Endothelial cell of umbilical vein (primary cell): ENCODE results near the gene MCCD1. TPM values are rescaled to one million over a fixed set of nuclear protein-coding genes. Genes with fewer than 3 reads are reported as not detected.

ENCODE experiments used
- BruUV-seq: library from RNA; stranded (reverse); fragments of 400-500 nt; replicated peaks from 2 replicates; lab custom pipeline; 2021; lab: Mats Ljungman, UMichigan
- CTCF ChIA-PET: fragments of 300-600, 350-600 bp; sonication (Branson Sonifier 250); formaldehyde crosslinking; loops from one replicate; lab custom pipeline; 2021; ENCODE audit warnings: antibody characterized with exemption, inconsistent platforms; lab: Charles Lee
- POLR2A ChIA-PET: fragments of 300-600, 350-600 bp; sonication (Branson Sonifier 250); formaldehyde crosslinking; loops from one replicate; lab custom pipeline; 2021; ENCODE audit warnings: antibody characterized with exemption, inconsistent platforms; lab: Charles Lee
- DNase-seq: peaks from one replicate; pipeline ENCODE4 v3.0.0-alpha.2; 2011; ENCODE audit warnings: low read depth, low spot score
- FAIRE-seq: peaks from 2 replicates; lab custom pipeline; 2011; peaks lifted over from hg19 to GRCh38; lab: Jason Lieb, UNC
- H2AFZ ChIP-seq: 2 replicates; pipeline ENCODE4 v1.6.0; 2012; ENCODE audit warnings: low read depth, low read length, control low read depth, inconsistent platforms
- H3K27ac ChIP-seq: 2 replicates; pipeline ENCODE4 v1.5.1; 2011; ENCODE audit warnings: low read depth, mild to moderate bottlenecking, control low read depth, low read length, moderate library complexity; ENCODE audit not compliant: insufficient read depth
- H3K27me3 ChIP-seq, 2 experiments: 2 replicates each; pipeline versions ENCODE4 v1.6.0 to v1.6.1; 2011; ENCODE audit warnings: low read length in 2 of 2, mixed read lengths in 1 of 2; ENCODE audit not compliant: control insufficient read depth in 2 of 2, insufficient read depth in 2 of 2
- H3K36me3 ChIP-seq, 2 experiments: 2 replicates in 1 of 2; 3 replicates in 1 of 2; pipeline ENCODE4 v1.5.1; 2011; ENCODE audit warnings: low read length in 2 of 2, mild to moderate bottlenecking in 1 of 2, moderate library complexity in 1 of 2; ENCODE audit not compliant: control insufficient read depth in 2 of 2, insufficient read depth in 2 of 2; ENCODE audit errors: extremely low read depth in 1 of 2
- H3K4me1 ChIP-seq: 3 replicates; pipeline ENCODE4 v1.5.1; 2011; ENCODE audit warnings: mild to moderate bottlenecking, low read length; ENCODE audit not compliant: control insufficient read depth, insufficient read depth; ENCODE audit errors: extremely low read depth
- H3K4me2 ChIP-seq: 2 replicates; pipeline ENCODE4 v1.6.1; 2011; ENCODE audit warnings: low read length, control low read depth, mixed read lengths; ENCODE audit not compliant: insufficient read depth
- H3K4me3 ChIP-seq, 3 experiments: fragments of 200-600 bp in 1 of 3; sonication (generic), shearing (Covaris generic) in 1 of 3; replicated peaks in 1 of 3; 2 replicates each; pipeline ENCODE4 v1.5.1; 2011 to 2016; ENCODE audit warnings: control low read depth in 3 of 3, low read length in 3 of 3, mild to moderate bottlenecking in 2 of 3, inconsistent platforms in 1 of 3, low read depth in 1 of 3, moderate library complexity in 1 of 3; ENCODE audit not compliant: insufficient read depth in 1 of 3
- H3K79me2 ChIP-seq: 2 replicates; pipeline ENCODE4 v1.6.0; 2012; ENCODE audit warnings: low read length, inconsistent platforms; ENCODE audit not compliant: control insufficient read depth, insufficient read depth
- H3K9ac ChIP-seq: replicated peaks from 2 replicates; pipeline ENCODE3; 2011; ENCODE audit warnings: low read length, control low read depth; ENCODE audit not compliant: insufficient read depth; ENCODE audit errors: extremely low read depth
- H3K9me1 ChIP-seq: replicated peaks from 3 replicates; pipeline ENCODE4 v1.6.0; 2011; ENCODE audit warnings: mild to moderate bottlenecking, low read length; ENCODE audit not compliant: control insufficient read depth, insufficient read depth; ENCODE audit errors: extremely low read depth
- H3K9me3 ChIP-seq: replicated peaks from 2 replicates; pipeline ENCODE4 v1.5.1; 2012; ENCODE audit warnings: low read length, inconsistent platforms; ENCODE audit not compliant: control insufficient read depth, insufficient read depth
- H4K20me1 ChIP-seq: replicated peaks from 2 replicates; pipeline ENCODE3; 2011; ENCODE audit warnings: mild to moderate bottlenecking, low read length; ENCODE audit not compliant: control insufficient read depth, insufficient read depth; ENCODE audit errors: extremely low read depth
- CTCF ChIP-seq, 2 donors: IDR thresholded peaks; 1 replicate in 1 of 2; 2 replicates in 1 of 2; pipeline ENCODE4 v1.5.1; 2011; ENCODE audit warnings: low read length in 2 of 2, mild to moderate bottlenecking in 2 of 2, moderate library complexity in 2 of 2, control low read depth in 1 of 2, inconsistent platforms in 1 of 2, low read depth in 1 of 2; ENCODE audit not compliant: insufficient read depth in 1 of 2; ENCODE audit errors: extremely low read depth in 1 of 2
- EZH2 ChIP-seq: IDR thresholded peaks from 2 replicates; pipeline ENCODE4 v1.6.1; 2012; ENCODE audit warnings: borderline replicate concordance, low read depth, mild to moderate bottlenecking, moderate library complexity, low read length, inconsistent platforms; ENCODE audit not compliant: severe bottlenecking
- FOS ChIP-seq: IDR thresholded peaks from 2 replicates; pipeline ENCODE4 v1.6.1; 2011; ENCODE audit warnings: mild to moderate bottlenecking, low read length, moderate library complexity, borderline replicate concordance; ENCODE audit not compliant: insufficient read depth
- GATA2 ChIP-seq: IDR thresholded peaks from 2 replicates; pipeline ENCODE4 v1.7.0; 2011; ENCODE audit warnings: low read depth, mild to moderate bottlenecking, moderate library complexity, mixed read lengths, low read length; ENCODE audit not compliant: insufficient read length, insufficient read depth
- JUN ChIP-seq: IDR thresholded peaks from 2 replicates; pipeline ENCODE4 v1.6.1; 2011; ENCODE audit warnings: borderline replicate concordance, low read depth; ENCODE audit not compliant: insufficient read length, insufficient read depth
- MAX ChIP-seq: IDR thresholded peaks from 2 replicates; pipeline ENCODE4 v1.6.1; 2011; ENCODE audit not compliant: insufficient read depth, insufficient read length
- MYC ChIP-seq: IDR thresholded peaks from one replicate; pipeline ENCODE4 v1.6.1; 2011; ENCODE audit warnings: mild to moderate bottlenecking, low read depth, low read length
- POLR2A ChIP-seq: IDR thresholded peaks from 2 replicates; pipeline ENCODE4 v1.6.1; 2012; ENCODE audit warnings: low read depth, mild to moderate bottlenecking, control low read depth, low read length
- POLR2AphosphoS5 ChIP-seq: IDR thresholded peaks from 2 replicates; pipeline ENCODE4 v1.6.1; 2012; ENCODE audit warnings: low read depth, mild to moderate bottlenecking, control low read depth, low read length, moderate library complexity; ENCODE audit not compliant: insufficient read depth
- dilution Hi-C: fragments of 300-500 bp; cut with MboI; formaldehyde crosslinking; loops from one replicate; pipeline ENCODE4 v1.15.0; 2019; ENCODE audit warnings: low sequenced_read_pairs; ENCODE audit not compliant: extremely low pct_ligation_motif_present
- intact Hi-C: fragments of 100-400 bp; cut with micrococcal nuclease; formaldehyde crosslinking; loops from one replicate; pipeline ENCODE4 v1.10.0; 2022
- polyA plus RNA-seq, 4 experiments: library from polyadenylated mRNA; depleted of rRNA in 3 of 4; stranded (reverse) in 3 of 4; unstranded in 1 of 4; fragments of >200 nt; gene quantifications; 2 replicates each; pipeline versions ENCODE4 v1.2.1 to v1.2.3, GENCODE V29; 2011 to 2012; ENCODE audit warnings: missing spikeins in 1 of 4
- total RNA-seq: library from RNA; stranded (reverse); gene quantifications from 2 replicates; pipeline ENCODE4 v1.2.3, GENCODE V29; 2021

MCCD1 gene
- total and polyA plus RNA-seq, 2 donors (not counting 3 experiments of a cell fraction or from before 2014, with no cell fraction given), result not detected

GRCh38 chr6:31525553-31525931, 3.2 kb upstream of the MCCD1 start:
- POLR2A ChIA-PET, result no interaction called here
- Histone ChIP-seq H3K9me1 (no peaks in the 10 kb centered on the region), H4K20me1 (no peaks in the 10 kb centered on the region), H3K27ac (peak overlapping the region; percentile 98), H3K27me3 (no peaks in the 10 kb centered on the region), H3K4me3 (no peak overlapping the region), H3K4me2 (peak overlapping the region; percentile 68), H3K9ac (peak overlapping the region; percentile 62), H3K79me2 (no peaks in the 10 kb centered on the region), H3K36me3 (peaks cover 2 to 6% of the 10 kb centered on the region in 2 experiments), H3K9me3 (no peaks in the 10 kb centered on the region), H2AFZ (peak overlapping the region; percentile 40), H3K4me1 (peaks cover 24% of the 10 kb centered on the region)
- FAIRE-seq (no peak), DNase-seq (no peak)
- TF ChIP-seq MAX (no peak), JUN (peak; percentile 29), FOS (peak; percentile 9)
- dilution Hi-C loops, result no loop called here
- intact Hi-C loops, result no loop called here
- BruUV-seq, result no TSS peak
- CTCF ChIA-PET, result interaction anchor here (1.1 to 5.4 kb wide), 4 partner anchors 9 to 32 kb away, joined by 3 to 29 read pairs (median 4); no protein-coding TSS in a partner anchor

- ChIA-PET POLR2A (no interaction called here), CTCF (interaction anchor here (1.1 to 5.4 kb wide), 4 partner anchors 9 to 32 kb away, joined by 3 to 29 read pairs (median 4); no protein-coding TSS in a partner anchor)
- H3K9me3 ChIP-seq, result no peaks in the 10 kb centered on the region
- DNase-seq (peak; percentile 80), FAIRE-seq (peak; percentile 98)
- peaks cover 24% of the 10 kb centered on the region for H3K4me1 ChIP-seq
- H3K9me1 ChIP-seq, result no peaks in the 10 kb centered on the region
- H3K9ac ChIP-seq, result peak overlapping the region; percentile 62
- H3K4me3 ChIP-seq, result no peak overlapping the region
- no peaks in the 10 kb centered on the region for H4K20me1 ChIP-seq
- no TSS peak for BruUV-seq
- peak overlapping the region; percentile 40 for H2AFZ ChIP-seq
- no peak for TF ChIP-seq POLR2AphosphoS5
- TF ChIP-seq FOS, result peak; percentile 71
- TF ChIP-seq CTCF (IDR thresholded peaks at IDR 0.05; ENCODE audit: extremely low read depth in 1 of 2, insufficient read depth in 1 of 2, low read depth in 1 of 2, low read length in 2 of 2), result no peak
- no peak for TF ChIP-seq MAX
- TF ChIP-seq JUN, result peak; percentile 81
- no peak for TF ChIP-seq POLR2A
- TF ChIP-seq EZH2, result no peak
- TF ChIP-seq GATA2, result peak; percentile 13
- TF ChIP-seq MYC, result no peak
- intact Hi-C loops, result loop anchor here (1.0 kb wide), 3 partner anchors 16 to 34 kb away; partner anchors contain the start of gene DDX39B
- no peaks in the 10 kb centered on the region for H3K27me3 ChIP-seq
- H3K27ac ChIP-seq, result peak overlapping the region; percentile 98
- peak overlapping the region; percentile 68 for H3K4me2 ChIP-seq
- no peaks in the 10 kb centered on the region for H3K79me2 ChIP-seq
- dilution Hi-C loops, result no loop called here
- H3K36me3 ChIP-seq, result peaks cover 4 to 11% of the 10 kb centered on the region in 2 experiments
Measured at GRCh38 chr6:31525932-31526591, 2.7 kb upstream of the MCCD1 start.
